ENCODE data around the gene ST7L.

GRCh38 chr1:112538883-112539282, 80.1 kb downstream of the ST7L start:
- TF ChIP-seq CTCF (IDR thresholded peaks at IDR 0.05): no peak
- no peak for TF ChIP-seq POLR2A (IDR thresholded peaks at IDR 0.05)
- TF ChIP-seq POLR2AphosphoS5 (IDR thresholded peaks at IDR 0.05): no peak
